ENCODE results near the gene LONP1.

LONP1 gene

DNA sequence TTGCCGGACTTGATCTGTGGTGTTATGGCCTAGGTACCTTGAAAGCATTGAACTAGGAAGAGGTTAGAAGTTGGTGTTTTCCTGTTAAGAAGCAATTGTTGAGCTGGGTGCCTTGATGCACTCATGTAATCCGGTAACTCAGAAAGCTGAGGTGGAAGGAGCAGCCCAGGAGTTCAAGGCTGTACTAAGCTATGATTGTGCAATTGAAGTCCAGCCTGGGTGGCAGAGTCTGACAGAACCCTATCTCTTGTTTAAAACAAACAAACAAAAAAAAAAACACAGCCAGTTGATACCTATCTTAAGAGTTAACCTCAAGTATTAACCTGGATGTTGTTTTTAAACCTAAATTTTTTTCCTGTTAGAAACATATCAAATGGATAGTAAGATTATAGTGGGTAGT lies 77.7 kb downstream of the LONP1 start:
- no peak for DNase-seq
